Hematopoietic multipotent progenitor cell treated with erythropoietin and hydrocortisone succinate and interleukin-3 and kit ligand, for 15 days (in vitro differentiated cells): ENCODE data around the gene NAP1L5.

Experiments
- DNase-seq: peaks from one replicate; pipeline ENCODE4 v3.0.0-alpha.2; 2015; ENCODE audit warnings: low spot score

Gene NAP1L5

GRCh38 chr4:88660446-88661294 is 37.0 kb downstream of the NAP1L5 start:
- no peak for DNase-seq

GRCh38 chr4:88659890-88660208 is 37.8 kb downstream of the NAP1L5 start:
- DNase-seq = no peak

- no peak for DNase-seq
Measured at GRCh38 chr4:88659055-88659889, 38.4 kb downstream of the NAP1L5 start.

GRCh38 chr4:88655226-88655625 is 42.4 kb downstream of the NAP1L5 start:
- DNase-seq = no peak

- no peak for DNase-seq
Measured at GRCh38 chr4:88653371-88653946, 44.2 kb downstream of the NAP1L5 start.

GRCh38 chr4:88649716-88650115 is 47.9 kb downstream of the NAP1L5 start:
- no peak for DNase-seq

- no peak for DNase-seq
Measured at GRCh38 chr4:88646528-88647280, 50.9 kb downstream of the NAP1L5 start.

- no peak for DNase-seq
Measured at GRCh38 chr4:88645994-88646393, 51.6 kb downstream of the NAP1L5 start.
